ENCODE measurements around the gene NHLRC4. TPM values are rescaled to one million over a fixed set of nuclear protein-coding genes. Genes with fewer than 3 reads are reported as not detected.

NHLRC4 gene
- total and polyA plus RNA-seq, 2 of the 8 experiments (the other 6 are each of a cell fraction or from before 2014, with no cell fraction given) = 0.60 to 0.76 TPM

GRCh38 chr16:525123-525519 is 41.7 kb upstream of the NHLRC4 start:
- Histone ChIP-seq H3K23me2 (ENCODE audit: low read depth, low read length) (peaks cover 7% of the 10 kb centered on the region; the same call in 1 of the 2 replicates), H3K79me2 (ENCODE audit: control insufficient read depth in 1 of 2, insufficient read depth in 2 of 2, low read length in 2 of 2) (peaks cover 6 to 27% of the 10 kb centered on the region in 2 experiments; a peak in 3 of 4 replicates), H2BK15ac (ENCODE audit: low read length) (no peak overlapping the region), H2AK5ac (ENCODE audit: low read depth, low read length) (no peak overlapping the region), H3K4me2 (ENCODE audit: insufficient read depth in 1 of 2, low read depth in 2 of 2, low read length in 2 of 2) (no peak overlapping the region; a peak in 1 of 4 replicates), H3K9ac (replicated peaks in 1 of 4; ENCODE audit: extremely low read depth in 1 of 4, low read depth in 3 of 4, low read length in 3 of 4) (no peak overlapping the region), H3K9me3 (ENCODE audit: insufficient read depth in 2 of 2, low read depth in 1 of 2, low read length in 1 of 2) (no peaks in the 10 kb centered on the region), H2BK120ac (replicated peaks; ENCODE audit: low read depth, low read length) (no peak overlapping the region), H3K27ac (ENCODE audit: low read depth, low read length) (no peak overlapping the region), H3K4me3 (ENCODE audit: extremely low read depth in 1 of 4, insufficient read depth in 2 of 4, low read depth in 3 of 4, low read length in 4 of 4) (no peak overlapping the region), H3K23ac (ENCODE audit: insufficient read length) (no peak overlapping the region), H2AFZ (ENCODE audit: low read length) (no peak overlapping the region), H2BK12ac (ENCODE audit: low read depth, low read length) (no peak overlapping the region), H3K18ac (ENCODE audit: extremely low read depth, low read length) (no peak overlapping the region), H3K36me3 (ENCODE audit: control insufficient read depth in 2 of 4, insufficient read depth in 4 of 4, low read length in 3 of 4) (peaks cover 0 to under 1% (median 0%) of the 10 kb centered on the region in 4 experiments; a peak in 2 of 8 replicates), H3K4me1 (replicated peaks in 1 of 4; ENCODE audit: control insufficient read depth in 3 of 4, insufficient read depth in 4 of 4, low read length in 3 of 4) (peaks cover 0 to 25% (median 13%) of the 10 kb centered on the region in 4 experiments; a peak in 5 of 7 replicates), H2BK20ac (ENCODE audit: low read length) (no peak overlapping the region), H3K56ac (replicated peaks; ENCODE audit: insufficient read length, low read depth, low read length) (no peak overlapping the region), H4K5ac (ENCODE audit: insufficient read length, low read depth, low read length) (no peak overlapping the region), H4K91ac (replicated peaks; ENCODE audit: insufficient read length, low read length) (no peak overlapping the region), H3K4ac (replicated peaks; ENCODE audit: insufficient read length, low read depth, low read length) (no peak overlapping the region), H3K14ac (ENCODE audit: insufficient read length) (no peak overlapping the region), H3K79me1 (ENCODE audit: low read depth, low read length) (peaks cover 5% of the 10 kb centered on the region; the same call in 1 of the 2 replicates), H4K20me1 (replicated peaks in 1 of 2; ENCODE audit: control insufficient read depth in 1 of 2, insufficient read depth in 2 of 2, low read length in 2 of 2) (peaks cover 11 to 29% of the 10 kb centered on the region in 2 experiments), H3K27me3 (replicated peaks in 1 of 4; ENCODE audit: control insufficient read depth in 3 of 4, extremely low read depth in 1 of 4, insufficient read depth in 3 of 4, low read length in 3 of 4) (no peaks in the 10 kb centered on the region), H4K8ac (ENCODE audit: extremely low read depth, insufficient read depth, low read length) (no peak overlapping the region), H2BK5ac (ENCODE audit: low read depth, low read length) (no peak overlapping the region)
- no peak for TF ChIP-seq EGR1 (IDR thresholded peaks at IDR 0.05; ENCODE audit: borderline replicate concordance, low read depth, low read length)
- TF ChIP-seq POU5F1 (IDR thresholded peaks at IDR 0.05; ENCODE audit: low read depth, low read length) = no peak
- TF ChIP-seq POLR2AphosphoS5 (IDR thresholded peaks at IDR 0.05; ENCODE audit: low read depth, low read length) = 0 out of 2 replicates have a peak, but pooled peaks have one; percentile 4
- TF ChIP-seq YY1 (IDR thresholded peaks at IDR 0.05; ENCODE audit: low read depth, low read length) = no peak
- peak in 1 of 2 experiments; percentile 19; a peak in 1 of 3 replicates for TF ChIP-seq POLR2A (IDR thresholded peaks at IDR 0.05; ENCODE audit: control extremely low read depth in 1 of 2, low read depth in 2 of 2, low read length in 2 of 2)
- no peak for TF ChIP-seq CBX8 (IDR thresholded peaks at IDR 0.05; ENCODE audit: borderline replicate concordance, low read depth, low read length)
- no peak for TF ChIP-seq CTCF (IDR thresholded peaks at IDR 0.05; ENCODE audit: control extremely low read depth in 1 of 3, insufficient read depth in 1 of 3, low read depth in 1 of 3, low read length in 3 of 3)
- TF ChIP-seq CREB1 (IDR thresholded peaks at IDR 0.05) = no peak
- no peak for TF ChIP-seq RFX5 (IDR thresholded peaks at IDR 0.05; ENCODE audit: borderline replicate concordance, low read depth, low read length)
- no peak for FAIRE-seq
- POLR2A ChIA-PET (ENCODE audit: partially characterized antibody) = interaction anchor here (1.1 to 1.5 kb wide), 3 partner anchors 11 to 143 kb away, joined by 3 to 5 read pairs (median 4); partner anchors contain the start of gene RHOT2
- CTCF ChIA-PET (ENCODE audit: partially characterized antibody) = interaction anchor here (1.0 to 1.6 kb wide), 3 partner anchors 10 to 133 kb away, joined by 3 to 5 read pairs (median 3); no protein-coding TSS in a partner anchor
- DNase-seq (ENCODE audit: low read depth in 1 of 2, low spot score in 2 of 2) = no peak
- WGBS, 2 experiments (ENCODE audit: extremely low coverage in 1 of 2, insufficient coverage in 1 of 2, insufficient read length in 1 of 2, insufficient replicate concordance in 2 of 2, low coverage in 1 of 2, low lambda C conversion rate in 2 of 2, missing lambda C conversion rate in 1 of 2) = 95% methylated on average over 7 of the region's 8 CpGs; no CpG with 5 or more reads in 1 of the 2 experiments

Data from H1 (cell line).